ENCODE data around the gene PLCXD3. TPM values are rescaled to one million over a fixed set of nuclear protein-coding genes. Genes with fewer than 3 reads are reported as not detected.

The PLCXD3 gene
- total and polyA plus RNA-seq, 9 of the 15 experiments (the other 6 are each of a cell fraction or from before 2014, with no cell fraction given) = not detected

DNA sequence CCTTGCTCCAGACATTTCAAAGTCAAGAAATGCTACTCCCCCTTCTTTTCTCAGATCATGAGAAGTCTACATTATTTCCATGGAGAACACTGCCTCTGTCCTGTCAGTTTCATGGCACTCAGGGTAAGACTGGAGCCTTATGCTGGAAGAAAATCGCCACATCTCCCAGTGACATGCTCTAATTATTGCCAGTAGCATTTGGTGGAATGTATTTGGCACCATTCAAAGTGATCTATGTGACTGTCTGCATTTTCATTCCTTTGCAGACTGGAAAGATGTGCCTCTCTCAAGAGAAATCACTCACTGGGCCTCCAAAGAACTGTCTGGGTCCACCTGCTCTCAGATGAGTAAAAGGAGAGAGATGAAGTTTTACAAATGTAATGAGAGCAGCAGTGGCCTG lies 840 bp upstream of the PLCXD3 start:
- Histone ChIP-seq H3K4me2 (ENCODE audit: insufficient read depth, low read length) (no peak overlapping the region), H3K9me3 (replicated peaks; ENCODE audit: control insufficient read depth, insufficient read depth, low read depth, low read length) (no peaks in the 10 kb centered on the region), H3K27ac (ENCODE audit: extremely low read depth, low read depth, low read length) (no peak overlapping the region), H3K9ac (ENCODE audit: insufficient read depth in 1 of 2, low read depth in 2 of 2, low read length in 2 of 2) (no peak overlapping the region), H3K4me3 (no peak overlapping the region), H3K4me1 (replicated peaks in 1 of 2; ENCODE audit: control insufficient read depth in 2 of 2, insufficient read depth in 2 of 2, low read length in 2 of 2) (peaks cover 0 to 4% of the 10 kb centered on the region in 2 experiments; a peak in 1 of 5 replicates), H3K27me3 (ENCODE audit: control insufficient read depth in 2 of 2, insufficient read depth in 2 of 2, low read length in 2 of 2) (no peaks in the 10 kb centered on the region), H3K36me3 (ENCODE audit: control insufficient read depth, insufficient read depth, low read length) (no peaks in the 10 kb centered on the region), H4K20me1 (replicated peaks; ENCODE audit: control insufficient read depth, insufficient read depth, low read length) (no peaks in the 10 kb centered on the region), H3K79me2 (ENCODE audit: control insufficient read depth, insufficient read depth, low read length) (no peaks in the 10 kb centered on the region), H2AFZ (ENCODE audit: low read depth, low read length) (no peak overlapping the region), H3K9me1 (ENCODE audit: control insufficient read depth, insufficient read depth, low read length) (no peaks in the 10 kb centered on the region)
- ChIA-PET CTCF (ENCODE audit: low intra/inter-chr PET ratio) (no interaction called here), POLR2A (no interaction called here)
- FAIRE-seq (no peak), ATAC-seq (no peak), DNase-seq (ENCODE audit: extremely low read depth in 1 of 4, low spot score in 3 of 4) (no peak)
- no peak for TF ChIP-seq ZFPM2 (CRISPR knock-in tag; IDR thresholded peaks at IDR 0.05)
- no peak for TF ChIP-seq GTF2B (IDR thresholded peaks at IDR 0.05; ENCODE audit: extremely low read depth, insufficient read length)
- no peak for TF ChIP-seq ZNF699 (CRISPR knock-in tag; IDR thresholded peaks at IDR 0.05; ENCODE audit: insufficient replicate concordance)
- TF ChIP-seq, protein P1, sequence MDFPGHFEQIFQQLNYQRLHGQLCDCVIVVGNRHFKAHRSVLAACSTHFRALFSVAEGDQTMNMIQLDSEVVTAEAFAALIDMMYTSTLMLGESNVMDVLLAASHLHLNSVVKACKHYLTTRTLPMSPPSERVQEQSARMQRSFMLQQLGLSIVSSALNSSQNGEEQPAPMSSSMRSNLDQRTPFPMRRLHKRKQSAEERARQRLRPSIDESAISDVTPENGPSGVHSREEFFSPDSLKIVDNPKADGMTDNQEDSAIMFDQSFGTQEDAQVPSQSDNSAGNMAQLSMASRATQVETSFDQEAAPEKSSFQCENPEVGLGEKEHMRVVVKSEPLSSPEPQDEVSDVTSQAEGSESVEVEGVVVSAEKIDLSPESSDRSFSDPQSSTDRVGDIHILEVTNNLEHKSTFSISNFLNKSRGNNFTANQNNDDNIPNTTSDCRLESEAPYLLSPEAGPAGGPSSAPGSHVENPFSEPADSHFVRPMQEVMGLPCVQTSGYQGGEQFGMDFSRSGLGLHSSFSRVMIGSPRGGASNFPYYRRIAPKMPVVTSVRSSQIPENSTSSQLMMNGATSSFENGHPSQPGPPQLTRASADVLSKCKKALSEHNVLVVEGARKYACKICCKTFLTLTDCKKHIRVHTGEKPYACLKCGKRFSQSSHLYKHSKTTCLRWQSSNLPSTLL (IDR thresholded peaks at IDR 0.05) = no peak
- no peak for TF ChIP-seq NR2C1 (IDR thresholded peaks at IDR 0.05)
- no peak for TF ChIP-seq NR2C1 (tag; IDR thresholded peaks at IDR 0.05)
- no TSS peak for BruUV-seq (replicated peaks)
- 0% methylated on average over 1 of the region's 1 CpG for WGBS (ENCODE audit: insufficient coverage, low coverage, missing lambda C conversion rate)
- intact Hi-C loops (cut with micrococcal nuclease) = no loop called here
- in situ Hi-C loops (cut with MboI) = no loop called here

Measured in K562 (cell line).